ENCODE data around the gene UBL3. TPM values are rescaled to one million over a fixed set of nuclear protein-coding genes. Genes with fewer than 3 reads are reported as not detected.

Gene UBL3
- total RNA-seq, 1 experiment from 2014 or later = 19.0 TPM

- Histone ChIP-seq H3K14ac (ENCODE audit: insufficient read depth, low read length) (no peak overlapping the region), H3K56ac (ENCODE audit: insufficient read length, low read depth, low read length) (no peak overlapping the region), H3K23me2 (ENCODE audit: insufficient read length, low read depth, low read length, poor library complexity, severe bottlenecking) (no peaks in the 10 kb centered on the region), H3K18ac (ENCODE audit: insufficient read length, low read depth, low read length) (no peak overlapping the region), H3K79me2 (ENCODE audit: insufficient read depth, low read length) (no peaks in the 10 kb centered on the region), H3T11ph (ENCODE audit: low read length) (no peak overlapping the region), H3K9ac (ENCODE audit: extremely low read depth, insufficient read length, low read length) (no peak overlapping the region), H3K9me3 (ENCODE audit: control insufficient read depth, low read depth, low read length) (no peaks in the 10 kb centered on the region), H3K27ac (ENCODE audit: insufficient read length, low read depth, low read length) (no peak overlapping the region), H4K5ac (ENCODE audit: insufficient read length, low read depth, low read length) (no peak overlapping the region), H4K8ac (replicated peaks; ENCODE audit: insufficient read length, low read depth, low read length) (no peak overlapping the region), H2BK12ac (ENCODE audit: insufficient read length, low read depth, low read length) (no peak overlapping the region), H2BK5ac (ENCODE audit: insufficient read length, low read length) (no peak overlapping the region), H2AFZ (ENCODE audit: low read length) (no peak overlapping the region), H3K4me1 (ENCODE audit: insufficient read depth, low read length) (no peaks in the 10 kb centered on the region), H4K91ac (ENCODE audit: insufficient read length, low read depth, low read length) (no peak overlapping the region), H3K27me3 (ENCODE audit: insufficient read depth, low read length) (no peaks in the 10 kb centered on the region), H2BK20ac (ENCODE audit: low read depth, low read length, poor library complexity, severe bottlenecking) (no peak overlapping the region), H4K20me1 (ENCODE audit: control insufficient read depth, insufficient read depth, insufficient read length) (no peaks in the 10 kb centered on the region), H3K23ac (ENCODE audit: insufficient read length, low read depth, low read length) (no peak overlapping the region), H2BK120ac (ENCODE audit: low read depth, low read length, poor library complexity, severe bottlenecking) (no peak overlapping the region), H3K4ac (ENCODE audit: low read depth, low read length) (no peak overlapping the region), H2BK15ac (ENCODE audit: low read depth, low read length) (no peak overlapping the region), H3K79me1 (ENCODE audit: insufficient read depth, low read depth, low read length, poor library complexity, severe bottlenecking) (no peaks in the 10 kb centered on the region), H3K4me2 (ENCODE audit: insufficient read depth, insufficient read length, low read length) (no peak overlapping the region), H2AK5ac (ENCODE audit: insufficient read length, low read length) (no peak overlapping the region)
- Mint-ChIP-seq H3K9me3 (no peaks in the 10 kb centered on the region), H3K27me3 (ENCODE audit: low read depth) (no peaks in the 10 kb centered on the region), H3K4me1 (no peaks in the 10 kb centered on the region; a peak in 1 of 4 replicates), H3K27ac (no peak overlapping the region), H3K4me3 (no peak overlapping the region), H3K36me3 (ENCODE audit: insufficient read depth in 1 of 3, low read depth in 3 of 3) (no peaks in the 10 kb centered on the region)
- no peak for DNase-seq
- no CpG with 5 or more reads among the region's 6 CpGs for WGBS (ENCODE audit: extremely low coverage, insufficient read length, low lambda C conversion rate)
- TF ChIP-seq CTCF (conservative IDR thresholded peaks at IDR 0.05) = no peak
These were observed 15.5 kb upstream of the UBL3 start for GRCh38 chr13:29865934-29866333.
